Muscle layer of colon (tissue), 2 donors: ENCODE data around the gene DMD.

Source experiments
- H3K27ac ChIP-seq: one replicate; pipeline ENCODE4 v1.7.0; 2013; ENCODE audit warnings: low read depth, mild to moderate bottlenecking, low read length, moderate library complexity
- H3K27me3 ChIP-seq, 2 donors: one replicate each; pipeline ENCODE4 v1.7.0; 2013; ENCODE audit warnings: low read length in 2 of 2, mild to moderate bottlenecking in 2 of 2; ENCODE audit not compliant: insufficient read depth in 2 of 2, control insufficient read depth in 1 of 2
- H3K36me3 ChIP-seq: one replicate; pipeline ENCODE4 v1.7.0; 2013; ENCODE audit warnings: mild to moderate bottlenecking, low read length; ENCODE audit not compliant: insufficient read depth
- H3K4me1 ChIP-seq: one replicate; pipeline ENCODE4 v1.7.0; 2013; ENCODE audit warnings: mild to moderate bottlenecking, low read length; ENCODE audit not compliant: insufficient read depth
- H3K4me3 ChIP-seq, 2 donors: one replicate each; pipeline ENCODE4 v1.7.0; 2013; ENCODE audit warnings: low read length in 2 of 2, low read depth in 1 of 2, mild to moderate bottlenecking in 1 of 2, moderate library complexity in 1 of 2
- H3K9ac ChIP-seq: one replicate; pipeline ENCODE4 v1.7.0; 2013; ENCODE audit warnings: low read length
- H3K9me3 ChIP-seq: one replicate; pipeline ENCODE4 v1.7.0; 2013; ENCODE audit warnings: mild to moderate bottlenecking, low read length
- donor health status: abdominal sarcoma.
- donor health status: Adenocarcinoma of cecum.

DMD gene

GRCh38 chrX:31318866-31319265, 1892.5 kb downstream of the DMD start:
- H3K27ac ChIP-seq: no peak overlapping the region

GRCh38 chrX:31316340-31316991, 1894.9 kb downstream of the DMD start:
- Histone ChIP-seq H3K36me3 (no peaks in the 10 kb centered on the region), H3K27ac (no peak overlapping the region), H3K4me1 (no peaks in the 10 kb centered on the region), H3K4me3 (no peak overlapping the region), H3K9ac (no peak overlapping the region), H3K9me3 (no peaks in the 10 kb centered on the region), H3K27me3 (no peaks in the 10 kb centered on the region)

More at GRCh38 chrX:31318866-31319265, 1892.5 kb downstream of the DMD start:
- Histone ChIP-seq H3K27me3 (no peaks in the 10 kb centered on the region), H3K9me3 (no peaks in the 10 kb centered on the region), H3K36me3 (no peaks in the 10 kb centered on the region), H3K4me1 (no peaks in the 10 kb centered on the region), H3K4me3 (no peak overlapping the region), H3K9ac (no peak overlapping the region)

GRCh38 chrX:31314921-31315320, 1896.4 kb downstream of the DMD start:
- Histone ChIP-seq H3K9me3 (no peaks in the 10 kb centered on the region), H3K4me3 (no peak overlapping the region), H3K4me1 (no peaks in the 10 kb centered on the region), H3K27me3 (no peaks in the 10 kb centered on the region), H3K27ac (no peak overlapping the region), H3K9ac (no peak overlapping the region), H3K36me3 (no peaks in the 10 kb centered on the region)

GRCh38 chrX:31307952-31308351, 1903.4 kb downstream of the DMD start:
- no peaks in the 10 kb centered on the region for H3K9me3 ChIP-seq
- H3K36me3 ChIP-seq: no peaks in the 10 kb centered on the region
- H3K4me1 ChIP-seq: no peaks in the 10 kb centered on the region
- no peak overlapping the region for H3K27ac ChIP-seq
- no peaks in the 10 kb centered on the region for H3K27me3 ChIP-seq
- no peak overlapping the region for H3K4me3 ChIP-seq
- no peak overlapping the region for H3K9ac ChIP-seq

GRCh38 chrX:31302573-31303075, 1908.7 kb downstream of the DMD start:
- H3K27ac ChIP-seq: no peak overlapping the region
- no peak overlapping the region for H3K4me3 ChIP-seq

GRCh38 chrX:31301941-31302340, 1909.4 kb downstream of the DMD start:
- no peak overlapping the region for H3K9ac ChIP-seq

More at GRCh38 chrX:31302573-31303075, 1908.7 kb downstream of the DMD start:
- Histone ChIP-seq H3K4me1 (no peaks in the 10 kb centered on the region), H3K27me3 (no peaks in the 10 kb centered on the region), H3K36me3 (no peaks in the 10 kb centered on the region), H3K9ac (no peak overlapping the region), H3K9me3 (no peaks in the 10 kb centered on the region)

GRCh38 chrX:31301203-31301602, 1910.1 kb downstream of the DMD start:
- no peaks in the 10 kb centered on the region for H3K36me3 ChIP-seq

More at GRCh38 chrX:31301941-31302340, 1909.4 kb downstream of the DMD start:
- Histone ChIP-seq H3K36me3 (no peaks in the 10 kb centered on the region), H3K4me3 (no peak overlapping the region), H3K27ac (no peak overlapping the region), H3K4me1 (no peaks in the 10 kb centered on the region), H3K9me3 (no peaks in the 10 kb centered on the region), H3K27me3 (no peaks in the 10 kb centered on the region)

GRCh38 chrX:31298916-31299315, 1912.4 kb downstream of the DMD start:
- no peaks in the 10 kb centered on the region for H3K36me3 ChIP-seq
- H3K9ac ChIP-seq: no peak overlapping the region
- H3K4me1 ChIP-seq: no peaks in the 10 kb centered on the region
- no peaks in the 10 kb centered on the region for H3K27me3 ChIP-seq
- H3K9me3 ChIP-seq: no peaks in the 10 kb centered on the region
- H3K4me3 ChIP-seq: no peak overlapping the region
- no peak overlapping the region for H3K27ac ChIP-seq

More at GRCh38 chrX:31301203-31301602, 1910.1 kb downstream of the DMD start:
- H3K9ac ChIP-seq: no peak overlapping the region
- no peak overlapping the region for H3K27ac ChIP-seq
- no peaks in the 10 kb centered on the region for H3K9me3 ChIP-seq
- no peaks in the 10 kb centered on the region for H3K27me3 ChIP-seq
- H3K4me1 ChIP-seq: no peaks in the 10 kb centered on the region
- no peak overlapping the region for H3K4me3 ChIP-seq

GRCh38 chrX:31297881-31298280, 1913.5 kb downstream of the DMD start:
- no peaks in the 10 kb centered on the region for H3K27me3 ChIP-seq
- H3K4me3 ChIP-seq: no peak overlapping the region
- no peak overlapping the region for H3K27ac ChIP-seq
- no peak overlapping the region for H3K9ac ChIP-seq
- no peaks in the 10 kb centered on the region for H3K36me3 ChIP-seq
- no peaks in the 10 kb centered on the region for H3K4me1 ChIP-seq
- H3K9me3 ChIP-seq: no peaks in the 10 kb centered on the region

- H3K9me3 ChIP-seq: no peaks in the 10 kb centered on the region
- H3K27ac ChIP-seq: no peak overlapping the region
- no peaks in the 10 kb centered on the region for H3K36me3 ChIP-seq
- H3K27me3 ChIP-seq: no peaks in the 10 kb centered on the region
- no peaks in the 10 kb centered on the region for H3K4me1 ChIP-seq
- no peak overlapping the region for H3K9ac ChIP-seq
- no peak overlapping the region for H3K4me3 ChIP-seq
Measured at GRCh38 chrX:31294475-31294874, 1916.9 kb downstream of the DMD start.

- Histone ChIP-seq H3K4me3 (no peak overlapping the region), H3K9me3 (no peaks in the 10 kb centered on the region), H3K4me1 (no peaks in the 10 kb centered on the region), H3K27ac (no peak overlapping the region), H3K36me3 (no peaks in the 10 kb centered on the region), H3K27me3 (no peaks in the 10 kb centered on the region), H3K9ac (no peak overlapping the region)
Measured at GRCh38 chrX:31293409-31293808, 1917.9 kb downstream of the DMD start.

- no peak overlapping the region for H3K9ac ChIP-seq
- H3K27ac ChIP-seq: no peak overlapping the region
- H3K36me3 ChIP-seq: no peaks in the 10 kb centered on the region
- no peaks in the 10 kb centered on the region for H3K4me1 ChIP-seq
- no peak overlapping the region for H3K4me3 ChIP-seq
- H3K27me3 ChIP-seq: no peaks in the 10 kb centered on the region
- no peaks in the 10 kb centered on the region for H3K9me3 ChIP-seq
Measured at GRCh38 chrX:31291131-31291530, 1920.2 kb downstream of the DMD start.
